HepG2 (cell line): Measurements from ENCODE around the gene ANKRD12. TPM values are rescaled to one million over a fixed set of nuclear protein-coding genes. Genes with fewer than 3 reads are reported as not detected.

Experiments
- DNMT1 ChIP-seq: sonication (generic); formaldehyde crosslinking; IDR thresholded peaks from 2 replicates; pipeline ENCODE4 v1.5.1; 2020; ENCODE audit warnings: mild to moderate bottlenecking, missing genetic modification reagents
- ESRRA ChIP-seq: sonication (generic); formaldehyde crosslinking; IDR thresholded peaks from 2 replicates; pipeline ENCODE4 v1.5.1; 2020; ENCODE audit warnings: mild to moderate bottlenecking, low read depth, missing genetic modification reagents
- FOXO1 ChIP-seq: sonication (generic); formaldehyde crosslinking; IDR thresholded peaks from 2 replicates; pipeline ENCODE4 v1.4.0; 2020; ENCODE audit warnings: missing genetic modification reagents
- MATR3 ChIP-seq: sonication (generic); formaldehyde crosslinking; IDR thresholded peaks from 2 replicates; pipeline ENCODE4 v1.4.0; 2020; ENCODE audit warnings: missing genetic modification reagents
- NPAS2 ChIP-seq: sonication (generic); formaldehyde crosslinking; IDR thresholded peaks from 2 replicates; pipeline ENCODE4 v1.8.0; 2022; ENCODE audit warnings: mild to moderate bottlenecking, missing genetic modification reagents, borderline replicate concordance
- RAD21 ChIP-seq: fragments of 450-650 bp; formaldehyde crosslinking; IDR thresholded peaks from 2 replicates; pipeline ENCODE4 v1.5.0; 2020; ENCODE audit warnings: mild to moderate bottlenecking
- ZNF124 ChIP-seq: sonication (generic); formaldehyde crosslinking; IDR thresholded peaks from 2 replicates; pipeline ENCODE4 v1.4.0; 2020; ENCODE audit warnings: missing genetic modification reagents
- ZNF33B ChIP-seq: sonication (generic); formaldehyde crosslinking; IDR thresholded peaks from 2 replicates; pipeline ENCODE4 v1.5.1; 2020; ENCODE audit warnings: mild to moderate bottlenecking, missing genetic modification reagents
- polyA plus RNA-seq, 8 experiments: library from polyadenylated mRNA; depleted of rRNA in 3 of 8; stranded (reverse) in 7 of 8; unstranded in 1 of 8; fragments of >200 nt; fragmentation: Illumina TruSeq in 4 of 8; extraction: Trizol in 4 of 8; gene quantifications; 2 replicates each; pipeline versions ENCODE4 v1.2.1 to v1.2.3, GENCODE V29; 2011 to 2016; ENCODE audit warnings: low read depth in 4 of 8, missing spikeins in 1 of 8, mixed read lengths in 1 of 8; ENCODE audit not compliant: insufficient read depth in 1 of 8
- total RNA-seq, 5 experiments: library from RNA; depleted of rRNA; stranded (reverse); fragments of >200 nt; fragmentation: Illumina TruSeq; extraction: Trizol; gene quantifications; 2 replicates each; pipeline ENCODE4 v1.2.3, GENCODE V29; 2016; ENCODE audit warnings: low read depth in 1 of 5
- TF ChIP-seq, protein P1 (sequence below): sonication (generic); formaldehyde crosslinking; IDR thresholded peaks from 2 replicates; pipeline ENCODE4 v1.4.0; 2020; ENCODE audit warnings: mild to moderate bottlenecking, missing genetic modification reagents
- TF ChIP-seq, protein P2 (sequence below): sonication (generic); formaldehyde crosslinking; IDR thresholded peaks from 2 replicates; pipeline ENCODE4 v1.5.0; 2020; ENCODE audit warnings: mild to moderate bottlenecking, missing genetic modification reagents, borderline replicate concordance
- TF ChIP-seq, protein P3 (sequence below): sonication (generic); formaldehyde crosslinking; IDR thresholded peaks from 2 replicates; pipeline ENCODE4 v1.9.0; 2021; ENCODE audit warnings: mild to moderate bottlenecking, missing genetic modification reagents
- TF ChIP-seq, protein P4 (sequence below): sonication (generic); formaldehyde crosslinking; conservative IDR thresholded peaks from 2 replicates; pipeline ENCODE4 v1.8.1; 2023; ENCODE audit warnings: missing genetic modification reagents
- TF ChIP-seq, protein P5 (sequence below): sonication (generic); formaldehyde crosslinking; IDR thresholded peaks from 2 replicates; pipeline ENCODE4 v1.4.0; 2020; ENCODE audit warnings: missing genetic modification reagents

ANKRD12 gene
- total and polyA plus RNA-seq, 2 of the 13 experiments (the other 11 are each of a cell fraction or from before 2014, with no cell fraction given): 6.0 to 23.2 TPM

DNA sequence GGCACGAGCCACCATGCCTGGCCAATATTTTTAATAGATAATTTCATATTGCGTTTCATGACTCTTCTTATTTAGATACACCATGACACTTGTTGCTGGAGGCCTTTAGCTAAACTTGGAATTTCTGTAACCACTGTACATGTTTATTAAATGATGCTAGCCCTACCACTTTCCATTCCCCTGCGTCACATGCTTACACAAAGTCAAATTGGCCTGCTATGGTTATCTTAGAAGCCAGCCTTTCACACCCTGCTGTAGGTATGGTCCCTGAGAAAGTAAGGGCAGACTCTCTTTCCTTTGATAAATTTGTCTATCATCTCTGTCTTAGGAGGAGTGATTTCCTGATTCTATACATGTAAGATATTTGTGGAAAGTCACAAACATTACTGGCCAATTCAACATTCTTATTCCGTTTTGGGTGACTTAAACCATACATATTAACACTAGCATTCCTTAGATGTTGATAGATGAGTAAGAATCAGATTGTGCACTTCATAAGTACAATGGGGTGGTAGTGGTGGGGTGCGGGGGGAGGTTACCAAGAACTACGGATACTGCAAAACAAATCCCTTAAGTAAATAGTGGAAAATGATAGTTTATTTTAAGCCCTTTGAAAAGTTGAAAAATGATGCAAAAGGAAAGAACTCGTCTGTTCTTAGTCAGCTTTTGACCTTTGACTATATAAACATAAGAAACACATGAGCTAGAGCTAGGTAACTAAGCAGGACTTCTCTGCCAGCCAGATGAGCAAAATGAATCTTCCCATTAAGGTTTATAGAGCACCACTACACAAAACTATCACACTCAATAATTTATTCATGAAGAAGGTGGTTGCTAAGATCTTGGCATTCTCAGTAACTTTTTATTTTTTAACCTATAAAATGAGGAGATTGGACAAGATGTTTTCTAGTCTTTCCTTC lies 42.0 kb upstream of the ANKRD12 start (continued):
- TF ChIP-seq ESRRA (CRISPR knock-in tag) (no peak), RAD21 (no peak), MATR3 (CRISPR knock-in tag) (no peak), ZNF124 (CRISPR knock-in tag) (no peak), NPAS2 (CRISPR knock-in tag) (no peak), DNMT1 (CRISPR knock-in tag) (no peak), FOXO1 (CRISPR knock-in tag) (peak; percentile 31; the same call in 1 of the 2 replicates), ZNF33B (CRISPR knock-in tag) (no peak)
- TF ChIP-seq, protein P1, sequence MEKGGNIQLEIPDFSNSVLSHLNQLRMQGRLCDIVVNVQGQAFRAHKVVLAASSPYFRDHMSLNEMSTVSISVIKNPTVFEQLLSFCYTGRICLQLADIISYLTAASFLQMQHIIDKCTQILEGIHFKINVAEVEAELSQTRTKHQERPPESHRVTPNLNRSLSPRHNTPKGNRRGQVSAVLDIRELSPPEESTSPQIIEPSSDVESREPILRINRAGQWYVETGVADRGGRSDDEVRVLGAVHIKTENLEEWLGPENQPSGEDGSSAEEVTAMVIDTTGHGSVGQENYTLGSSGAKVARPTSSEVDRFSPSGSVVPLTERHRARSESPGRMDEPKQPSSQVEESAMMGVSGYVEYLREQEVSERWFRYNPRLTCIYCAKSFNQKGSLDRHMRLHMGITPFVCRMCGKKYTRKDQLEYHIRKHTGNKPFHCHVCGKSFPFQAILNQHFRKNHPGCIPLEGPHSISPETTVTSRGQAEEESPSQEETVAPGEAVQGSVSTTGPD (CRISPR knock-in tag): no peak
- TF ChIP-seq, protein P2, sequence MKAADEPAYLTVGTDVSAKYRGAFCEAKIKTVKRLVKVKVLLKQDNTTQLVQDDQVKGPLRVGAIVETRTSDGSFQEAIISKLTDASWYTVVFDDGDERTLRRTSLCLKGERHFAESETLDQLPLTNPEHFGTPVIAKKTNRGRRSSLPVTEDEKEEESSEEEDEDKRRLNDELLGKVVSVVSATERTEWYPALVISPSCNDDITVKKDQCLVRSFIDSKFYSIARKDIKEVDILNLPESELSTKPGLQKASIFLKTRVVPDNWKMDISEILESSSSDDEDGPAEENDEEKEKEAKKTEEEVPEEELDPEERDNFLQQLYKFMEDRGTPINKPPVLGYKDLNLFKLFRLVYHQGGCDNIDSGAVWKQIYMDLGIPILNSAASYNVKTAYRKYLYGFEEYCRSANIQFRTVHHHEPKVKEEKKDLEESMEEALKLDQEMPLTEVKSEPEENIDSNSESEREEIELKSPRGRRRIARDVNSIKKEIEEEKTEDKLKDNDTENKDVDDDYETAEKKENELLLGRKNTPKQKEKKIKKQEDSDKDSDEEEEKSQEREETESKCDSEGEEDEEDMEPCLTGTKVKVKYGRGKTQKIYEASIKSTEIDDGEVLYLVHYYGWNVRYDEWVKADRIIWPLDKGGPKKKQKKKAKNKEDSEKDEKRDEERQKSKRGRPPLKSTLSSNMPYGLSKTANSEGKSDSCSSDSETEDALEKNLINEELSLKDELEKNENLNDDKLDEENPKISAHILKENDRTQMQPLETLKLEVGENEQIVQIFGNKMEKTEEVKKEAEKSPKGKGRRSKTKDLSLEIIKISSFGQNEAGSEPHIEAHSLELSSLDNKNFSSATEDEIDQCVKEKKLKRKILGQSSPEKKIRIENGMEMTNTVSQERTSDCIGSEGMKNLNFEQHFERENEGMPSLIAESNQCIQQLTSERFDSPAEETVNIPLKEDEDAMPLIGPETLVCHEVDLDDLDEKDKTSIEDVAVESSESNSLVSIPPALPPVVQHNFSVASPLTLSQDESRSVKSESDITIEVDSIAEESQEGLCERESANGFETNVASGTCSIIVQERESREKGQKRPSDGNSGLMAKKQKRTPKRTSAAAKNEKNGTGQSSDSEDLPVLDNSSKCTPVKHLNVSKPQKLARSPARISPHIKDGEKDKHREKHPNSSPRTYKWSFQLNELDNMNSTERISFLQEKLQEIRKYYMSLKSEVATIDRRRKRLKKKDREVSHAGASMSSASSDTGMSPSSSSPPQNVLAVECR: no peak
- TF ChIP-seq, protein P3, sequence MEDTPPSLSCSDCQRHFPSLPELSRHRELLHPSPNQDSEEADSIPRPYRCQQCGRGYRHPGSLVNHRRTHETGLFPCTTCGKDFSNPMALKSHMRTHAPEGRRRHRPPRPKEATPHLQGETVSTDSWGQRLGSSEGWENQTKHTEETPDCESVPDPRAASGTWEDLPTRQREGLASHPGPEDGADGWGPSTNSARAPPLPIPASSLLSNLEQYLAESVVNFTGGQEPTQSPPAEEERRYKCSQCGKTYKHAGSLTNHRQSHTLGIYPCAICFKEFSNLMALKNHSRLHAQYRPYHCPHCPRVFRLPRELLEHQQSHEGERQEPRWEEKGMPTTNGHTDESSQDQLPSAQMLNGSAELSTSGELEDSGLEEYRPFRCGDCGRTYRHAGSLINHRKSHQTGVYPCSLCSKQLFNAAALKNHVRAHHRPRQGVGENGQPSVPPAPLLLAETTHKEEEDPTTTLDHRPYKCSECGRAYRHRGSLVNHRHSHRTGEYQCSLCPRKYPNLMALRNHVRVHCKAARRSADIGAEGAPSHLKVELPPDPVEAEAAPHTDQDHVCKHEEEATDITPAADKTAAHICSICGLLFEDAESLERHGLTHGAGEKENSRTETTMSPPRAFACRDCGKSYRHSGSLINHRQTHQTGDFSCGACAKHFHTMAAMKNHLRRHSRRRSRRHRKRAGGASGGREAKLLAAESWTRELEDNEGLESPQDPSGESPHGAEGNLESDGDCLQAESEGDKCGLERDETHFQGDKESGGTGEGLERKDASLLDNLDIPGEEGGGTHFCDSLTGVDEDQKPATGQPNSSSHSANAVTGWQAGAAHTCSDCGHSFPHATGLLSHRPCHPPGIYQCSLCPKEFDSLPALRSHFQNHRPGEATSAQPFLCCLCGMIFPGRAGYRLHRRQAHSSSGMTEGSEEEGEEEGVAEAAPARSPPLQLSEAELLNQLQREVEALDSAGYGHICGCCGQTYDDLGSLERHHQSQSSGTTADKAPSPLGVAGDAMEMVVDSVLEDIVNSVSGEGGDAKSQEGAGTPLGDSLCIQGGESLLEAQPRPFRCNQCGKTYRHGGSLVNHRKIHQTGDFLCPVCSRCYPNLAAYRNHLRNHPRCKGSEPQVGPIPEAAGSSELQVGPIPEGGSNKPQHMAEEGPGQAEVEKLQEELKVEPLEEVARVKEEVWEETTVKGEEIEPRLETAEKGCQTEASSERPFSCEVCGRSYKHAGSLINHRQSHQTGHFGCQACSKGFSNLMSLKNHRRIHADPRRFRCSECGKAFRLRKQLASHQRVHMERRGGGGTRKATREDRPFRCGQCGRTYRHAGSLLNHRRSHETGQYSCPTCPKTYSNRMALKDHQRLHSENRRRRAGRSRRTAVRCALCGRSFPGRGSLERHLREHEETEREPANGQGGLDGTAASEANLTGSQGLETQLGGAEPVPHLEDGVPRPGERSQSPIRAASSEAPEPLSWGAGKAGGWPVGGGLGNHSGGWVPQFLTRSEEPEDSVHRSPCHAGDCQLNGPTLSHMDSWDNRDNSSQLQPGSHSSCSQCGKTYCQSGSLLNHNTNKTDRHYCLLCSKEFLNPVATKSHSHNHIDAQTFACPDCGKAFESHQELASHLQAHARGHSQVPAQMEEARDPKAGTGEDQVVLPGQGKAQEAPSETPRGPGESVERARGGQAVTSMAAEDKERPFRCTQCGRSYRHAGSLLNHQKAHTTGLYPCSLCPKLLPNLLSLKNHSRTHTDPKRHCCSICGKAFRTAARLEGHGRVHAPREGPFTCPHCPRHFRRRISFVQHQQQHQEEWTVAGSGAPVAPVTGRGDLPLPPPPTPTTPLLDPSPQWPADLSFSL: no peak
- TF ChIP-seq, protein P4, sequence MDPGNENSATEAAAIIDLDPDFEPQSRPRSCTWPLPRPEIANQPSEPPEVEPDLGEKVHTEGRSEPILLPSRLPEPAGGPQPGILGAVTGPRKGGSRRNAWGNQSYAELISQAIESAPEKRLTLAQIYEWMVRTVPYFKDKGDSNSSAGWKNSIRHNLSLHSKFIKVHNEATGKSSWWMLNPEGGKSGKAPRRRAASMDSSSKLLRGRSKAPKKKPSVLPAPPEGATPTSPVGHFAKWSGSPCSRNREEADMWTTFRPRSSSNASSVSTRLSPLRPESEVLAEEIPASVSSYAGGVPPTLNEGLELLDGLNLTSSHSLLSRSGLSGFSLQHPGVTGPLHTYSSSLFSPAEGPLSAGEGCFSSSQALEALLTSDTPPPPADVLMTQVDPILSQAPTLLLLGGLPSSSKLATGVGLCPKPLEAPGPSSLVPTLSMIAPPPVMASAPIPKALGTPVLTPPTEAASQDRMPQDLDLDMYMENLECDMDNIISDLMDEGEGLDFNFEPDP: no peak
- TF ChIP-seq, protein P5, sequence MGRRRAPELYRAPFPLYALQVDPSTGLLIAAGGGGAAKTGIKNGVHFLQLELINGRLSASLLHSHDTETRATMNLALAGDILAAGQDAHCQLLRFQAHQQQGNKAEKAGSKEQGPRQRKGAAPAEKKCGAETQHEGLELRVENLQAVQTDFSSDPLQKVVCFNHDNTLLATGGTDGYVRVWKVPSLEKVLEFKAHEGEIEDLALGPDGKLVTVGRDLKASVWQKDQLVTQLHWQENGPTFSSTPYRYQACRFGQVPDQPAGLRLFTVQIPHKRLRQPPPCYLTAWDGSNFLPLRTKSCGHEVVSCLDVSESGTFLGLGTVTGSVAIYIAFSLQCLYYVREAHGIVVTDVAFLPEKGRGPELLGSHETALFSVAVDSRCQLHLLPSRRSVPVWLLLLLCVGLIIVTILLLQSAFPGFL (CRISPR knock-in tag): no peak
